Pons (tissue), 1 donor: Measurements from ENCODE around the gene ARMC8.

ENCODE experiments used
- DNase-seq: peaks from one replicate; pipeline ENCODE4 v3.0.0-alpha.2; 2016; ENCODE audit warnings: low spot score

The ARMC8 gene

GRCh38 chr3:138253609-138254008 is 66.5 kb downstream of the ARMC8 start:
- DNase-seq, result no peak

DNA sequence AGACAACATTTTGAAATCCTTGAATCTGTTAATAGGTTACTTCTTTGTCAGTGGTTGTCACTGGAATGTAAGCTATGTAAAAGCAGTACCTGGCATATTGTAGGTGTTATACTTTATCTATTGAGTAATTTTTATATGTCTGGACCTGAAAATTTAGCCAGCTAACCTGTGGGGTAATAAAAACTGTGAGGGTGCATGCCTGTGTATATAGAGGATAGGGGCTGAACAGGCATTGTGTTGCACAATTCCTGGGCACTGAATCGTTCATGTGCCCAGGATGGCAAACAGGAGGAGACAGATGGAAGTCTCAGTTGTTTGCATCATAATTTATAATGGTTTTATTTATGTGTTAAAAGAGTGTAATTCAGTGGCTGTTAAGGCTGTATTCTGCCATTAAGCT is 67.1 kb downstream of the ARMC8 start:
- no peak for DNase-seq

- no peak for DNase-seq
Measured at GRCh38 chr3:138256022-138256421, 68.9 kb downstream of the ARMC8 start.

DNA sequence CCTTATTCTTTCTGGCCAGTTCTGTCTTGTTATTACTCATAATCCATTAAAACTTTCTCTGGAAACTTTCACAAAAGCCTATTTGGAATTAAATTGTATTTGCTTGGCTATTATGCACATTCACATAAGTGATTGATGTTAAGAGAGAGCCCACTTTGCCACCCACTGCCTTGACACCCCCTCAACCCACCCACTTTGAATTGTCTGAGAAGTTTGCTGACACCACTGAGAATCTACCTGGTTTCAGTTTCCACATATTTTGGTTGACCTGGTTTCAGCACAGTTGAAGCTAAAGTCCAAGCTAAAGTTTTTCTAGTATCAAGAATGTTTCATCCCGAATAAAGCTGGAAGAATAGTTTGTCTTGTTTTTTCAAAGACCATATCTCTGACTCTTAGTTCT is 70.9 kb downstream of the ARMC8 start:
- DNase-seq, result no peak

DNA sequence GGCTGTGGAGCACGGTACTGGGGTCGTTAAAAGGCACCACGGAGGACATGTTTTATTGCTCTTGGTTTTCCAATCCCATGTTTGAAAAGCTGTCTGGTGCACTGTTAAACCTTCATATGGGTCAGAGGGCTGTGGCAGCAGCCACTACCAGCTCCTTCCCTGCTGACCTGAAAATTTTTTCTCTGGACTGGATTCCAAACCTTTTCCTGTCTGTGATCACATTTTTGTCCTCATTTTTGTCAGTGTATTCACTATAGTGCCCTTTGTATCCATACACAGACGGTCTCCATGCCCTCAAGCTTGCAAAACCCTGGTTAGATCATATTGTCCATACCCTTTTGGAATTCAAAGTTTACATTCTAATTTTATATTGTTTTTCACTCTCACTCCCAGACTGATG is 72.0 kb downstream of the ARMC8 start:
- no peak for DNase-seq

GRCh38 chr3:138260611-138261010 is 73.5 kb downstream of the ARMC8 start:
- no peak for DNase-seq

GRCh38 chr3:138263104-138263503 is 76.0 kb downstream of the ARMC8 start:
- peak; percentile 23 for DNase-seq

DNA sequence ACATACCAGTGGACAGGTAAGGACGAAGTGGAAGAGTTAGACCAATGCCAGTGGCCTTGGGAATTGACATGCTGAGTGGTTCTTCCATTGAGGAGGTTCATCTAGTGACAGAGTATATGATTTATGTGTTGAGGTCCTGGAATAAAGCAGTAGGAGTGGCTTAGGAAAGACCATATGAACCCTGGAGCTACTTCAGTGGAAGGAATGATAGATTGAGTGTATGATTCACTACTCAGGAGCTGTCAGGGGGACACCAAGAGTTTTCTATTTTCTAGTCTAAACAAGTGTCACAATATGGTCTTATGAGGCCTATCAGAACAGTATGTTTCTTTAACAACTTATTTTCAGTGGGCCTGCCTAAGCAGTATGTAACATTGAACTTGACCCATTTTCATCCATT is 78.6 kb downstream of the ARMC8 start:
- no peak for DNase-seq

- no peak for DNase-seq
Measured at GRCh38 chr3:138267083-138267482, 80.0 kb downstream of the ARMC8 start.

- DNase-seq, result no peak
Measured at GRCh38 chr3:138270245-138270644, 83.1 kb downstream of the ARMC8 start.

DNA sequence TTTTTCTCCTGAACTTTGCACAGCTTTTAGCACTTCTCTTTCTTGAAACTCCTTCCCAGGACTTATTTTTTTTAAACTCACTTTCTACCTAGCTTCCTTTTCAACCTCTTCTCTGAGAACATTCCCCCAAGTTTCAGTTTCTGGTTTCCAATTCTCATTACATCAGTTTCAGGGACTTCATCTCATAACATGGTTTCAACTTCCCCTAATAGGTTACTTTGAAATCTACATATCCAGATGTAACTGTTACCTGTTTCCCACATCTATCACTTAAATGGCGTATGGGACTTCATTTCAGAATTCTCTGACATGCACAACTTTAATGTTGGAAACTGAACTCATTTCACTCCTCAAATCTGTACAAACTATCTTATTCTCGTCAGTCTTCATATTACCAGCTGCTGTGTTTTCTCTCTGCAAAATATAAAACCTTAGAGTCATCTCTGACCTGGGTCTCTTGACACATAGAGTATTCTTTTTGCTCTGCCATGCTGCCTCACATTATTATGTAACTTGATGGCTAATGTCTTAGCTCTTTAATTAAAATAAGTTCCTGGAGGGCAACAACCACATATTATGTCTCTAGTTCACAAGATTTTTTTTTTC is 84.2 kb downstream of the ARMC8 start:
- DNase-seq, result no peak

GRCh38 chr3:138281561-138281960 is 94.5 kb downstream of the ARMC8 start:
- no peak for DNase-seq

- no peak for DNase-seq
Measured at GRCh38 chr3:138282836-138283235, 95.7 kb downstream of the ARMC8 start.

DNA sequence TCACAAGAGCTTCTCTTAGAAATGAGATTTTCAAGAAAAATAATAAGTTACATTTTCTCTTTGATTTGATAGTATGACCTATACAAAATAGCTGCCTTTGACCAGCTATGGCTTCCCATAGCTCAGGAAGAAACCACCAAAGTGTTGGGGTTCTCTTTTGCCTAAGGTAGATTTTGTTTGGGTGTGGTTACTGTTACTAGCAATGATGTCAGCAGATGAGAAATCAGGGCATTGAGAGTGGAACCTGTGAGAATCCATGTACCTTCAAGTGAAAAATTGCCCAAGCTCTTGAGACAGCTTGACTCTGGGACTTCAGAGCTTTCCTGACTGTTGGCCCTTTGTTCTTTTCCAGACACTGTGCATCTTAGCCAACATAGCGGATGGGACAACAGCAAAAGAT is 97.0 kb downstream of the ARMC8 start:
- DNase-seq, result no peak

GRCh38 chr3:138284957-138285477 is 97.9 kb downstream of the ARMC8 start:
- DNase-seq, result no peak

DNA sequence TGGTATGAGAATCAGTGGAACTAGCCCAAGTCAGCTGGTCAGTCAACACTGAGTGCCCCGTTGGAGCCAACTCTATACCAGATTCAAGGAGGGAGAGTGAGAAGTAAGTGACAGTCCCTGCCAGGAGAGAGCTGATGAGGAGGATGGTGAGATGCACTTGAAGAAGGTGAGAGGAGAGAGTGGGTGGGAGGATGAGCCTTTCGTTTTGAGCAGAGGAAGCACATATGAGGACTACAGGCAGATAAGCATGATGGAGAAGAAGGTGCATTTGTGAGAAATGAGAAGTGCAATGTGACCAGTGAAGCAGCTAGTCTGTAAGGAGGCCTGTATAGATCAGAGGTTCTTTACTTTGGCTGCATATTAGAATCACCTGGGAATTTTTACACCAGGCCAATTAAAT is 102.2 kb downstream of the ARMC8 start:
- DNase-seq, result no peak

DNA sequence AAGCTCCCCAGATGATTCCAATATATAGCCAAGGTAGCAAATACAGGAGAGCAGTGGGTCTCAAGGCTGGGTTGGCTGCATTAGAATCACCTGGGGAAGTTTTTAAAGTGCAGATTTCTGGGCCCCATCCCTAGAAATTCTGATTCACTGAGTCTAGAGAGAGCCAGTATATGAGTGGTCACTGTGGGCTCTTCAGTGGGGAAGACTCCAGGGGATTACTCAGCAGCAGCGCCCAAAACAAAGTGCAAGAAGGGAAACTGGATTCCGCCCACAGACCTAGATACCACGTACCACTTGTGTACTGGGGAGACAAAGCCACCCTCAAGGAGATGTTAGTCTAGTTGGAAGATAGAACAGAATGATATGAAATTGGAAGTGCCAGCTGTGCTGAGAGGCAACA is 102.6 kb downstream of the ARMC8 start:
- DNase-seq, result no peak

DNA sequence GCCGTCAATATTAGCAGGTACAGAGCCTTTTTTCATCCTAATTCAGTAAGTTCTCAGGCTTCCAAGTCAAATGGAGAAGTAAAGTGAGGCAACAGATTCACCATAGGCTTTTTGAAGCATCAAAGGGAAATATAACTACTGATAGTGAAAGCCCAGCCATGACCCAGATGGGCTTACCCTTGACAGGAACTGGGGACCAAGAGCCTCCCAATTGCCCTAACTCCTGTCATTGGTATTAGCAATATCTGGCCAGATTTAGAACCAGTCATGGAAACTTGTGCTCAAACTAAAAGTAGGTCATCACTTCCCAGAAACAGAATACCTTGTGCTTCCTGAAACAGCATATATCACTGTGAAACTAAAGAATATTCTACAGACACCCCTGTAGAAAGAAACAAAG is 109.5 kb downstream of the ARMC8 start:
- no peak for DNase-seq

DNA sequence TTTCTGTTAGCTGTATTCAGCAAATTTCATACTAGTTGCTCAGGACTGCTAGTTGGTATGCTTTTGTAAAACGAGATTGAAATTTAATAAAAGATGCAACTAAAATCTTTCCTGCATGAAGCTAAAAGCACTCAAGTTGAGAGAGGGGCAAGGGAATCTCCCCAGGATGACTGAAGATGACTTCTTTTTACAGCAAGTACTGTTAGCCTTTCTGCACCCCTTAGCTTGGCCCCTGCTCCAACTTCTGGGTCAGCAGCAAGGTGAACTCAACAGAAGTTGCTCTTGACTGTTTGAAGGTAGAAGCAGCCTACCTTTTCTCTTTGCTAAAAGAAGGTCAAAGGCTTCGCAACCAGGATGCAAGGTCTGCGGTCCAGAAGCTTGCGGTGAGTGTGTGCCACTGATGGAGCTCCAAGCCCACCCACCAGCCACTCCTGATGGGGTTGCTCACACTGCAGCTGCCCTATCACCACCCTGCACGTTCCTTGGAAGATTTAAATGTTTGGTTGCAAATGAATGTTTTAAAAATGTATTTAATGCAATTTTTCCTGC is 110.0 kb downstream of the ARMC8 start:
- no peak for DNase-seq

DNA sequence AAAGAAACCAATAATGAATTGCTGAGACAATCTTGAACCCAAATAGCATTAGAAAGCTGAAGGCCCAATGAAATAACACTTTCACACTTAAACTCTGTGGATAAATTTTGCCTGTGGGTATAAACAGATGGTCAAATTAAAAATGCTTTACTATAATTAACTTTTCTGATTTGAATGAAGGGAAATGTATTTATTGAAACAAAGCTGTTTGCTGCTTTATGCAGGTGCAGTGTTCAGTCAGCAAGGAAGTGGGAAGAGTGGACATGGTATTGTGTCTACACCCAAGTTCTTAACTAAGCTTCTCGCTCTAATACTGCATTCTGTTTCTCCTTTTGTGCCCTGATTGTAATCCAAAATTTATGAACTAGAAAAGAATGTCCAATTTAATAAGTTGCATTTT is 110.8 kb downstream of the ARMC8 start:
- no peak for DNase-seq

DNA sequence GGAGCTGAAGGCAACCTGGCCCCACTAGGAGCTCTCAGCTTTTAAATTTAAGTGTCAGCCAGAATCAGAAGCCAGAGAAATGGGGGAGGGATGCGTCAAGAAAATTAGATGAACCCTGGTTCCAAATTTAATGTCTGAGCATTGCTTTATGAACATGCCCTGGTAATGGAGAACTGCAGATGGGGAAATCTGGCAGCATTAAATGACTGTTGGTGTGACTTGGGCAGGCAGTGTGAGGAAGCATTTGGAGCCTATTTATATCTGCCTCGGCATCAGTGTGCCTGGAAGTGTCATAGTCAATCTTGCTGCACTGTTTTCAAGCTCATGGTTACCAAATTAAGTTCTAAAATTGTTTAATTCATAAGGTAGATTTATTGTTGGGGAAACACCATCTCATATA is 113.5 kb downstream of the ARMC8 start:
- peak; percentile 42 for DNase-seq

- peak; percentile 67 for DNase-seq
Measured at GRCh38 chr3:138303474-138303873, 116.4 kb downstream of the ARMC8 start.

DNA sequence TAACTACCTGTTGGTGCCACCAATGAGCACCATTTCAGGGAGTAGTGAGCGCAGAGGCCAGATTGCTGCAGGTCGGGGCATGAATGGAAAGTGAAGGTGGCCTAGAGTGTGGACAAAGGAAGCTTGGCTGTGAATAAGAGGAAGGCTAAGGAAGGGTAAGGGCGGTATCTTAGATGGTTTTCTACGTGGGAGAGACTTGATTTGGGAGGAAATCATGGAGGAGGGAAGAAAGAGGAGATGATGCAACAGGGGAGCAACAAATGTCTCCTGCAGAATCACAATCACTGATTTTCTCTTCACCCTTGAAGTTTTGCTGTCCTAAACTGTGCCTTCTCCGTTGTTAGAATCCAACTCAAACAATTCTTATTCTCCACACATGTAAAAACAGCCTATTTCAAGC is 120.8 kb downstream of the ARMC8 start:
- DNase-seq, result no peak

- DNase-seq, result no peak
Measured at GRCh38 chr3:138308783-138309182, 121.7 kb downstream of the ARMC8 start.
